Measurements from ENCODE around the gene TSEN34.
"Not testable (repeated sequence)": the region's sequence is repeated elsewhere in the genome, so short reads cannot be mapped to it uniquely, and the experiment has no call there.

The TSEN34 gene

DNA sequence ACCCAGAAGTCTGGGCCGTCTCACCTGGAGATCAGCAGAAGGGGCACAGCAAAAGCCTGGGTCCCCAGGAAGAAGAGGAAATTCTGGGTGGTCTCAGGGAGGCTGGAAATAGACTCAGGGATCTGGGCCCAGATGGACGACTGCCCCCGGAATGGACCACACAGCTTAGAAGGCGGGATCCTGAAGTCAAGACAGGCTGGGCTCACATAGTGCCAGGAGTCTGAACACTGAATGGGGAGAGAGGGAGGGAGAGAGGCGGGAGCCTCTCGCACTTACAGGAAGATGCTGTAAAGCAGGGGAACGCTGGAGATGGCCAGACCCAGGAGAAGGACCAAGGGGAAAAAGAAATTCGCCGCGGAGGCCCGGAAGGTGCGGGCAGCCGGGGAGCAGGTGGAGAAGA is 30.3 kb upstream of the TSEN34 start:
- no peak for DNase-seq (ENCODE audit: low spot score)

DNA sequence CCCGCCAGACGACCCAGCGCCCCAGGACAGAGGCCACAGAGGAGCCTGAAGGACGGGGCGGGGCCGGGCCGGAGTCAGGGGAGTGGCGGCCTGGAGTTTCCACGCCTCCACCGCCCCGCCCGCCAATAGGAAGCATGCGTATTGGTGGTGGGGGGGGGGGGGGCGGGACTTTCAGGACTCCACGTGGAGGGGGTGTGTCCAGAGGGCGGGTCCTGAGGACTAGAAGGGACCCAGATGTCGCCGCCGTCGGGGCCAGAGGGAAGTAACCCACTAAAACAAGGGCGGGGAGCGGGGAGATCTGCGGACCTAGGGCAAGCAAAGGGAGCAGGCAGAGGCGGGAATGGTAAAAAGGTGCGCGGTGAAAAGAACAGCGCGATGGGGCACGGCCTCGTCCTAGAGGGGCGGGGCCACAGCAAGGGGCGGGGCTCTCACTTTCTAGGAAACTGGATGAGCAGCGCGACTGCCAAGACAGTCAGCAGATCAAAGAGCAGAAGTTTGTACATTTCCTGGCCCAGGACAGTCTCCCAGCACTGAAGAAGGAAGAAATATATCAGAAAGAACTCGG is 28.8 kb upstream of the TSEN34 start:
- peak; percentile 61 for DNase-seq (ENCODE audit: low spot score)

DNA sequence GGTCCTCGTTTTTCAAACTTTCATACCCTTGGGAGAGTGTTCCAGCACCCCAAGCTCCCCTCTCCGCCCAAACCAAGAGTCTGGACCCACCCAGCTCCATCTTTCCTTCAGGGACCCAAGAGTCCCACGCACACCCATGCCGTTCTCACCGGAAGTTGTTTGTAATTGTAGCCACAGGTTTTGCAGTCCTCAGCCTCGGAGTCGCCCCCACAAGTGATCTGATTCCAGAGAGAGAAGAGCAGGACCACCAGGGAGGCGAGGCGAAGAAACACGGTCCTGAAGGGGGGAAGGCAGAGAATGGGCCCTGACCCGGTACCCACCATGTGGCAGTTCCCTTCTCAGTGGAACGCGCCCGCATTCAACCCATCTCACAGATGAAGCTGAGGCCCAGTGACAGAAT is 28.2 kb upstream of the TSEN34 start:
- no peak for DNase-seq (ENCODE audit: low spot score)

DNA sequence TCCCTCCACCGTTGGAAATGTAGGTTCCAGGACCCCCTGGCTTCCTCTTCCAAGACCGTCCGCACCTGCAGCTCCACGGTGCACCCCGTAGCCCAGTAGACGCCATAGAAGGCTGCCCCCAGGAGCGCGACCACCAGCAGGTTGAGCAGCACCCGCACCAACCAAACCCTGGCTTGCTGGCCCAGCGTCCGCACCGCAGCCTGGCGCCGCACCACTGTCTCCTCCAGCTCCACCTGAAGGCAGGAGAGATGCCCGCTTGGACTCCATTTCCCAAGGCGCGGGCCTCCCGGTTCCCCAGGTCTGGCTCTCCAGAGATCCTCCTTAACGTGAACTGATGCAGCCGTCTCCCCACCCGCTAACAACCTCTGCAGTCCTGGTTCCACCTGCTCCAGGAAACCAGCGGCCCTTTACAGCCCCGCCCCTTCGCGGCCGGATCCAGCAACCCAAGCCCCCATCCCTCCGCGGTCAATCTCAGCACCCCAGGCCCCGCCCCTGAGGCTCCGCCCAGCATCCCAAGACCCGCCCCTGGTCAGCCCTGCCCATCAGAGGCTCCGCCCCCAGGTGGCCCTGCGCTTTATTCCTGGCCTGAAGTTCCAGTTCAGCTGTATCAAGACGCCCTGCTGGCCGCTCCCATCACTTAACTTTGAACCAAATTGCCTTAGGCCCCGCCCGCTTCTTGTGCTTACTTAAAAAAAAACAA is 26.6 kb upstream of the TSEN34 start:
- no peak for DNase-seq (ENCODE audit: low spot score)

DNA sequence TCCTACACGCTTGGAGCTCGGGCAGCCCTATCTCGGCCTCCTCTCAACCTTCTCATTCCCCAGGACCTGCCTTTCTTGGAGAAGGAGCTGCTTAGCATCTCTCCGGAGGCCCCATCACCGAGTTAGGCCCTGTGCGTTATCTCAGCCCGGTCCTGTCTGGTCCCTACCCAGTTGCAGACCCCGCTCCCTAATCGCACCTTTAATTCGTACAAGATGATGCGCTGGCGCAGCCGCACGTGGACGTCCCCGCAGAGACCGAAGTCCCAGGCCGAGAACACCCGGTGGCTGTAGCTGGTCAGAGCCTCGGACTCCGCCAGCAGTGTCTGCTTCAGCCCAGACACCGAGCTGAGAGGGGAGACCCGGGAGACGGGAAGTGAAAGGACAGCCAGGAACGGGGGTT is 25.9 kb upstream of the TSEN34 start:
- no peak for DNase-seq (ENCODE audit: low spot score)

DNA sequence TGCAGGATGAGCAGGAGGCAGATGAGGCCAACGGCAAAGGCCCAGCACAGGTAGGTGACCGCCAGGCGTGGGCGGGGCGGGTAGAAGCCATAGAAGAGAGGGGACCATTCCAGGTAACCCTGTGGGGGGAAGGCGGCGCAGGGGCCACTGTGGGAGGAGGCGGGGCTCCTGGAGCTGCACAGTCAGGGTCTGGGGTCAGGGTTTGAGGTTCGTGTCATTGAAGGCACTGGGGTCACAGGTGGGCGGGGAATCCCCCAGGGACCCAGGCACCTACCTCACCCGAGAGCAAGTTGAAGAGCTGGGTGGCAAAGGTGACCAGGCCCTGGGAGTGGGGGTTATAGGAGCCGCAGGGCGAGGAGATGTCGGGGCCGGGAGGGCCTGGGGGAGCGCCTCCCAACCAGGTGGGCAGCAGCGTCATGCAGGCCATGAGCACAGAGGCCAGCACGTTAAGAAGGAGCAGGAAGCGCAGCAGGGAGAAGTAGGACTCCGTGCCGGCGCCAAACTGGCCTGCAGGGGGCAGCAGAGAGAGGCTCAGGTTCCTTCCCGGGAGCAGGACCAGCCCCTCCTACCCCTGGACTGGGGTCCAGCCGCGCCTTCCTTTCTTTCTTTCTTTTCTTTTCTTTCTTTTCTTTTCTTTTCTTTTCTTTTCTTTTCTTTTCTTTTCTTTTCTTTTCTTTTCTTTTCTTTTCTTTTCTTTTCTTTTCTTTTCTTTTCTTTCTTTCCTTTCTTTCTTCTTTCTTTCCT is 22.8 kb upstream of the TSEN34 start:
- peak; percentile 90 for DNase-seq (ENCODE audit: low spot score)

DNA sequence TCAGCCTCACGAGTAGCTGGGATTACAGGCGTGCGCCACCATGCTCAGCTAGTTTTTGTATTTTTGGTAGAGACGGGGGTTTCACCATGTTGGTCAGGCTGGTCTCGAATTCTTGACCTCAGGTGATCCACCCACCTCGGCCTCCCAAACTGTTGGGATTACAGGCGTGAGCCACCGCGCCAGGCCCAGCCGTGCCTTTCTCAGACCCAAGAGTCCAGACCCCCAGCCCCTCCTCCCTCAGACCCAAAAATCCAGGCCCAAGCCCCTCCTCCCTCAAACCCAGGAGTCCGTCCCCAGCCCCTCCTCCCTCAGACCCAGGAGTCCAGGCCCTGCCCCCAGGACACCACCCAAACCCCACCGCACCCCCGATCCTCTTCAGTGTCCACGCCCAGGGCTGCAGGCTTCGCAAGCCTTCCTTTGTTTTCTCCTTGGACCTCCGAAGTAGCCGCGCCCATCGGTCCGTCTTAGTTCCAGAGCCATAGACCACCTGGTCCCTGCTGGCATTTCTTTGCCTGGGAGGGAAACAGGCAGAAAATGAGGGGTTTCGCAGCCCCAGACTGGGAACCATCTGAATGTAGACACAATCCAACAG is 21.9 kb upstream of the TSEN34 start:
- no peak for DNase-seq (ENCODE audit: low spot score)

DNA sequence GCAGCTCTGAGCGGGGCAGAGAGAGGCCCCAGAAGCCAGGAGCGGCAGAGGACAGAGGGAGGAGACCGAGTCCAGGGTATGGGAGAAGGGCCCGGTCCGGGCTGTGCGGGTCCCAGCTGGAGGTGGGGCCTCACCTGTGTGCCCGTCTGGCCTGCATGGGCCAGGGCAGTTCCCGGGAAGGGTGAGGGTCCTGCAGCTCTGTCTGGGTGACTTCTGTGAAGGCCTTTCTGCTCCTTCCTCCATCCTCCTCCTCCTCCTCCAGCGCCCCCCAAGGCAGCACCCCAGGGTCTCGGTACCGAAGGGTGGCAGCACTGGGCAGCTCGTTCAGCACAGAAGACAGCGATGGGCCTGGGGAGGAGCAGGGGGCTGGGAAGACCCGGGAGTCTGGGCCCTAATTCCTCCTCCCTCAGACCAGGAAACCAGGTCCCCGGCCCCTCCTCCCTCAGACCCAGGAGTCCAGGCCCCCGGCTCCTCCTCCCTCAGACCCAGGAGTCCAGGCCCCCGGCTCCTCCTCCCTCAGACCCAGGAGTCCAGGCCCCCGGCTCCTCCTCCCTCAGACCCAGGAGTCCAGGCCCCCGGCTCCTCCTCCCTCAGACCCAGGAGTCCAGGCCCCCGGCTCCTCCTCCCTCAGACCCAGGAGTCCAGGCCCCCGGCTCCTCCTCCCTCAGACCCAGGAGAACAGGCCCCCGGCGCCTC is 19.2 kb upstream of the TSEN34 start:
- DNase-seq (ENCODE audit: low spot score): not testable (repeated sequence)

DNA sequence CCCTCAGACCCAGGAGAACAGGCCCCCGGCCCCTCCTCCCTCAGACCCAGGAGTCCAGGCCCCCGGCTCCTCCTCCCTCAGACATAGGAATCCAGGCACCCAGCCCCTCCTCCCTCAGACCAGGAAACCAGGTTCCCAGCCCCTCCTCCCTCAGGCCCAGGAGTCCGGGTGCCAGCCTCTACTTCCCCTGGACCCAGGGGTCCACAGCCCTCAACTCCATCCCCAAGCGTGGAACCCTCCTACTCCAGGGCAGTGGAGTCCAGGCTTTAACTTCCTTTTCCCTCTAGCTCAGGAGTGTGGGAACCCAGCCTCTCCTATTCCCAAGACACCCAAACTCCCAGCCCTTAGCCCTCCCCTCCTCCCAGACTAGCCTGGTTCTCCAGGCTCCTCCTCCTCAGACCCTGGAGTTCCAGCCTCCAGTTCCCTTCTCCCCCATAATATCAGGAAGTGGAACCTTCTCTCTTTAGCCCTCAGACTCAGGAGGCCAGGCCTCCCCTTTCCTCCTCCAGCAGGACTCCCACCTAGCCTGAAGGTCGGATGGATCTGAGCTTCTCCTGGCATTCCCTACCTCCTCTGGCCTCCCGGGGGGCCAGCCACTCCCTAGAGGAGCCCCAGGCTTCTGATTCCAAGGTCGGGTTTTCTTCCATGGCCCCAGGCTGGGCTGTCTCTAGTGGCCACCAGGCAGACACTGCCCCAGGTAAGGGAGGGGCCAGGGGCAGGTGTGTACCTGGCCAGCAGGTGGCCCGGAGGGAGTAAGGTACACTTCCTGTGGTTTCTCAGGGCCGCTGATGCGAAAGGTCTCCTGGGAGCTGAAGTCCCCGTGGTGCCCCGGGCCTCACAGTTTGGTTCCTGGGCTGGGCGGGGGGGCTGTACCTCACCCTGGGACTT is 18.4 kb upstream of the TSEN34 start, which contains the start of gene TMC4:
TMC4 (minus strand) TSS at position 690 of the 888 bp plus-strand sequence; CDS start at position 647, 43 bp downstream.
- DNase-seq (ENCODE audit: low spot score): no peak

DNA sequence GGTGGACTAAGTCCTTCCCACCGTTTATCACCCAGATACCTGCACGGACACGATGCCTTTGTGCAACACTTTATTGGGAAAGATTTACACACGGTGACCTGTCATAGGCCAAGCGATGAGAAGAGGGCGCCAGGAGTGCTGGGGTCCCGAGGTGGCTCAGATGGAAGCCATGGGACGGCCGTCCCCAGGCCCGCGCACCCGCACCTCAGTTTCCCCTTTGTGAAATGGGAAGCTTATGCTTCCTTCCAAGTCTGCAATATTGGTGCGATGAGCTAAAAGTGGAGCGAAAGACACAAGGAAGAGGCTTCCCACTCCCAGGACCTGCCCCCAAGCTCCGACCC is 17.8 kb upstream of the TSEN34 start:
- DNase-seq (ENCODE audit: low spot score): no peak

DNA sequence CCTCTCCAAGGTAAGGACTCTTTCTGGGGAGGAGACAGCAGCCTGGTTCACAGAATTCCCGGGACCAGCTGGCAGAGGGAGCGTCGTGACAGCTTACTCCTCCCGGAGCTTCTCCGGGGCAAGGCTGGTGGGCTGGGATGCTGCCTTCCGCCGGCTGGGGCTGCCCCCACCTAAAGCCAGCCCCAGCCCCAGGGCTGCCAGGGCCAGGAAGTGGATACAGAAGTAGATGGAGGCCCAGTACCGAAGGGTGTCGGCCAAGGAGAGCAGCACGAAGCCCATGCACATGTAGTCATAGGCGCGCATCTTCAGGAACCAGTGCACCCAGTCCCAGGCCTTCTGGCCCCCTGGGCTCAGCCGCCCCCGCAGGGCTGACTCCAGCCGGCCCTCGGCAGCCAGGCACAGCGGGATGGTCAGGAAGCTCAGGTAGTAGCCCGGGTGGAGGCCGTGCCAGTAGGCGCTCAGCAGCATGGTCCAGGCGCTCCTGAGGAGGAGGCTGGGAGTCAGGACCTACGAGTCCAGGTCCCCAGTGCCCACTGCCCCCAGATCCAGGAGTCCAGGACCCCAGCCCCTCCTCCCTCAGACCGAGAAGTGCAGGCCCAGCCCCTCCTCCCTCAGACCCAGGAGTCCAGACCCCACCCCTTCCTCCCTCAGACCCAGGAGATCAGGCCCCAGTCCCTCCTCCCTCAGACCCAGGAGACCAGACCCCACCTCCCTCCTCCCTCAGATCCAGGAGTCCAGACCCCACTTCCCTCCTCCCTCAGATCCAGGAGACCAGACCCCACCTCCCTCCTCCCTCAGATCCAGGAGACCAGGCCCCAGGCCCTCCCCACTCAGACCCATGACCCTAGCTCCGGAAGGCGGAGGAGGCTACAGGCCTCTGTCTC is 16.9 kb upstream of the TSEN34 start:
- DNase-seq (ENCODE audit: low spot score): no peak

DNA sequence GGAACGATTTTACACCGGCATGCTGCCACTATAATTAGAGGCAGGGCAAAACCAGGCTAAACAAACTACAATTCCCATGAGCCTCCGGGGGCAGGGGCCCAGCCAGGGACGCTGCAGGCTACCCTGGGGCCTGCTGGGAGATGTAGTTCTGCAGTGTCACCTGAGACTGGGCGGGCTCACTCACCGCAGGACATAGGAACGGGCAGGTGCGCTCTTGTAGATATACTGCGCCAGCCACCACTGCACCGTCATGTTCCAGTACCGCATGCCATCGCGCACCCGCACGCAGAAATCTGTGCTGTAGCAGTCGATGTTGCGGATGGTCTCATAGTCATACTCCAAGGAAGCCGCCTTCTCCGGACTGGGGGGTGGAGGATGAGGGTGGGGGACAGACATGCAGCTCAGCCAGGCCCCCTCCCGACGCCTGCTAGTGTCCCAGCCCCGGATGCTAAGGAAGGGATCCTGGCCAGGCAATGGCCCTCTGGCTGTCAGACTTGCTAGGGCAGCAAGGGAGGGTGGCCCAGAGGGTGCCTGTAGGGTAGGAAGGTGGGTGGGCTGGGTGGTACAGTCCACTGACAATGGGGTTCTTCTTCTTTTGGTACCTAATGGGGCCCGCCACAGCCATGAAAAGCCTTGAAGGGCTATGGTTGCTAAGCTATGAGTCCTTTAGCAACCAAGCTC is 12.4 kb upstream of the TSEN34 start:
- DNase-seq (ENCODE audit: low spot score): peak; percentile 57

DNA sequence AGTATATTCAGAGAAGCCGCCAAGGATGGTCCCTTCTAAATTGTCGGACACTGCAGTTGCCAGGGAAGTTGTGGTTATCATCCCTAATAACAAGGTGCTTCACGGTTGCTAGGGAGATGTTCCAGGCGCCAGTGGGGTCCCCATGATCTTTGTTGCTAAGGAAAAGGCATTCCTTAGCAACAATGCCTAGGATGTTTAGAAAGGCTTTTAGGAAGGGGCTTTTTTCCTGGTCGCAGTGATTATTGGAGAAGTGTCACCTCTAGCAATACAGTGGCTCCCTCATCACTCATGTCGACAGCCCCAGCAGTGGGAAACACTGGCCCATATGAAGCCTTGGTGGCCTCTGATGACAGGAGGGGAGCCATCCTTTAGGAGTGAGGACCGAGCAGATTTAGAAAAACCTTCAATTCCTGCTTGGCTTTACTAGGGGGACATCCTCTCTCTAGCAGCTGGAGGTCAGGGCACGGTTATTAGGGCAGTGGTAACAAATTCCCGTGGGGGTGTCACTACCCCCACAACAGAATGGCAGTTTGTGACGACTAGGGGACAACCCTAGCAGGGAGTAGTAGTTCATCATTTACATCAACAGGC is 11.8 kb upstream of the TSEN34 start:
- DNase-seq (ENCODE audit: low spot score): no peak

DNA sequence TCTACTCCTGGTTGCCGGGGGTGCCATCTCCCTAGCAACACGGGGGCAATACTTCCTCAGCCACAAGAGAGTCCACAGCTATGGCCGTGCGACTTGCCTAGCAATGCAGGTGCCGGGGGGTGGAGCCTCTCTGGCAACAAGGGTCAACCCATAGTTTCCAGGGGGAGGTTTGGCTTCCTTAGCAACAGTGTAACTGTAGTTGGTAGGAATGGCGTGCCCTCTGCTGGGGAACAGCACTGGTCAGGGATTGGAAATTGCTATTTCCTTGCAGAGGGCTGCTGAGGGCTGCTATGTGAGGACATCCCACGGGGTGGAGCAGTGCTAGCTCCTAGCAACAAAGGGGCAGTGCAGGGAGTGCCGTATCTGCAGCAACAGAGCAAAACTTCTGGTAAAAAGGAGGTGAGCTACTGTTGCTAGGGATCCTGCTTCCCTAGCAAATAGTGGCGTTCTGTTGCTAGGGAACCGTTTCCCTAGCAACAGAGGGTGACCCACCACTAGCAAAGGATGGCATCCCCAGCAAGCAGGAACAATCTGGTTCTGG is 11.1 kb upstream of the TSEN34 start:
- DNase-seq (ENCODE audit: low spot score): peak; percentile 86

DNA sequence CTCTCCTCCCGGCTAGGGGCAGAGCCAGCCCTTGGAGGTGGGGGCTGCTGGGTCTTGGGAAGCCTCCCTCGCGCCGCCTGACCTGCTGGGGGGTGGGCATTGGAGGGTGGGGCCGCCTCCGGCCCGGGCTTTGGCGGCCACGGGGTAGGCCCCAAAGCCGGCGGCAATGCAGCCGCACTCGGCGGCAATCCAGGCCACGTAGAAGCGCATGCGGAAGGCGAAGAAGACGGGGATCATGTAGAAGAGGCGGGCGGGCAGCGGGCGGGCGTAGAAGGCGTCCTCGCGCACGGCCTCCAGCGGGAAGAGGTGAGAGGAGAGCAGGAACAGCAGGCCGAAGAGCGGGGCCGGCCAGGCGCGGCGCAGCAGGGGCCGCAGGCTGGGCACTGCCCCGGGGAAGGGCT is 10.4 kb upstream of the TSEN34 start:
- DNase-seq (ENCODE audit: low spot score): no peak

DNA sequence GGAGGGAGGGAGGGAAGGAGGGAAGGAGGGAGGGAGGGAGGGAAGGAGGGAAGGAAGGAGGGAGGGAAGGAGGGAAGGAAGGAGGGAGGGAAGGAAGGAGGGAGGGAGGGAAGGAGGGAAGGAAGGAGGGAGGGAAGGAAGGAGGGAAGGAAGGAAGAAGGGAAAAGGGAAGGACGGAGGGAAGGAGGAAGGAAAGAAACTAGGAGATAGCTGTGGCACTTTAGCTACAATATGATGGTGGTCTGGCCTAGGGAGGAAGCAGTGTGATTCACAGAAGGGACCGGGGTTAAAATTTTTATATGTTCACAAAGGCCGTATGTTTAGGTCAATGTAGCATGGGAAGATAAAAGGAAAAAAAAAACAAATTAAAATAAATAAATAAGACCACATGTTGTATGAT is 9.2 kb upstream of the TSEN34 start:
- DNase-seq (ENCODE audit: low spot score): not testable (repeated sequence)

DNA sequence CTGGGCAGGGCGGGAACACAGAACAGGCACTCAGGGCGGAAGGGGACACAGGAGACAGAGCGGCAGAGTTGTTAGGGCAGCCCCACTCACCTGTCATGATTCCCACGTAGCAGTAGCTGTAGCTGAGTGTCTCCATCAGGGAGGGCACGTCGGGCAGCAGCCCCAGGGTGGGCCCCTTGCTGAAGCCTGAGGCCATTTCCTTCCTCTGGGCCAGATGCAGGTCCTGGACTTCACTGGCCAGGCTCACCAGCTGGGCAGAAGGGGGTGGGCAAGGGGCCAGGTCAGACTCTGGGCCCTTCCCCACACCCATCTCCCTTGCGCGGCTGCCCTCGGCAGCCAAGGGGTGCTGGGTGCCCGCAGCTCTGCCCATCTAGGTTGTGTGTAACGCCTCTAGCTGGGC is 7.7 kb upstream of the TSEN34 start:
- no peak for DNase-seq (ENCODE audit: low spot score)

DNA sequence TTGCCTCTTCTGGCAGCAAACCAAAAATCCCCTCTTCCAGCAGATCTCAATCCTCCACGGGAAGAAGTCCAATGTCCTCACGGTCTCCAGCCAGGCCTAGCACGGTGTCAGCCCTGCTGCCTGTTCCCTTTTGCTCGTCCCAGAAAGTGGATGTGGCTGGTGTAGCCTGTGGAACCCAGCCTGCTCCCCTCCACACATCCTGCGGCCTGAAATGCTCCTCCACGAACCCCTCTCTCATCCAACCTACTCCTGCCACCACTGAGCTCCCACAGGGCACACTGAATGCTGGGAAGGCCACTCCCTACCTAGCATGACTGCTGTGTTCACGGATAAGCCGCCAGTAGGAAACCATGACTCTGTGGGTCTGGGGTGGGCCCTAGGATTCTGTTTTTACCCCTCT is 4.8 kb upstream of the TSEN34 start:
- DNase-seq (ENCODE audit: low spot score): no peak

DNA sequence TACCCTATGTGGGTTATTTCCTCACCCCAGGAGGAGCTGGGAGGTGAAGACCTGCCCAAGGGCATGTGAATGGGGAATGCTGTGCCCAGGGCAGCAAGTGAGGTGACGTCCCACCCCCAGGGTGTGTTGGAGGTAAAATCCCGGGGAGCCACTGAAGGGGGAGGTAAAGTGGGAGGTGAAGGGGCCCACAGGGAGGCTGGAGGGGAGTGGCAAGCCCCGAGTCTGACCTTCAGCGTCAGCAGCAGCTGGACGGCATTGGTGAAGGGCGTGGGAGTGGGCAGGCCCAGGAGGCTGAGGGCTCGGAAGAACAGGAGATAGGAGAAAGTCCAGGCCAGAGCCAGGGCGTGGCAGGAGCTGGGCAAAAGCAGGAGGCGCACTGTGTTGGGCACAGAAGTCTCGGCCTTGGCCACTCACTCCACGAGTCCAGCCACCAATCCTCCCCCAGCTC is 4.2 kb upstream of the TSEN34 start:
- DNase-seq (ENCODE audit: low spot score): no peak

Measured in Ammon's horn (tissue), 1 donor.